ENCODE data around the gene SMIM38.

Gene SMIM38

DNA sequence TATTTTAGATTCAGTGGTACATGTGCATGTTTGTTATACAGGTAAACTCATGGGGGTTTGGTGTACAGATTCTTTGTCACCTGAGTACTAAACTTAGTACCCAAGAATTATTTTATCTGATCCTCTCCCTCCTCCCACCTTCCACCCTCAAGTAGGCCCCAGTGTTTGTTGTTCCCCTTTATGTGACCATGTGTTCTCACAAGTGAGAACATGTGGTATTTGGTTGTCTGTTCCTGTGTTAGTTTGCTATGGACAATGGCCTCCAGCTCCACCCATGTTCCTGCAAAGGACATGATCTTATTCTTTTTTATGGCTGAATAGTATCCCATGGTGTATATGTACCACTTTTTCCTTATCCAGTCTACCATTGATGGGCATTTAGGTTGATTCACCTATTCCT is 6.8 kb downstream of the SMIM38 start:
- DNase-seq: no peak

GRCh38 chr11:69163842-69164241 is 8.1 kb downstream of the SMIM38 start:
- no peak for DNase-seq

DNA sequence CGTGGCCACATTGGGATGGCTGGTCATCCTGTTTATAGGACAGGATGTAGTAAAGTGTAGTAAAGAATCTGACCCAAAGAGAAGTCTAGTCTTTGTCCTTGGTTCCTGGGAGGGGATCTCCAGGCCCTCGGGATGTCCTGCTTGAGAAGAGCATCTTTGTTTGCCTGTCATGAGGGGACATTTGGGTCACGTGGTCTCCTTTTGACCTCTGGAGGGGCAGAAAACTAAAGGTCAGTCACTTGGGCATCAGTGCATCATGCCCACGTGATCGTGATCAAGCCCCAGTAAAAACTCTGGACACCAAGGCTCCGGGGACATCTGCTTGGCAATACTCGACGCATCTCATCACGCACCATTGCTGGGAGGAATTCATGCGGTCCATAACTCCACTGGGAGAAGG is 9.1 kb downstream of the SMIM38 start:
- no peak for DNase-seq

GRCh38 chr11:69165775-69166174 is 10.0 kb downstream of the SMIM38 start:
- DNase-seq: no peak

GRCh38 chr11:69166218-69167115 is 10.7 kb downstream of the SMIM38 start:
- no peak for DNase-seq

GRCh38 chr11:69167130-69167915 is 11.6 kb downstream of the SMIM38 start:
- DNase-seq: no peak

- DNase-seq: no peak
Observed at GRCh38 chr11:69167916-69168691, 12.4 kb downstream of the SMIM38 start.

GRCh38 chr11:69169479-69169878 is 13.7 kb downstream of the SMIM38 start:
- no peak for DNase-seq

GRCh38 chr11:69170704-69171103 is 15.0 kb downstream of the SMIM38 start:
- no peak for DNase-seq

GRCh38 chr11:69171476-69172240 is 15.9 kb downstream of the SMIM38 start:
- DNase-seq: no peak

DNA sequence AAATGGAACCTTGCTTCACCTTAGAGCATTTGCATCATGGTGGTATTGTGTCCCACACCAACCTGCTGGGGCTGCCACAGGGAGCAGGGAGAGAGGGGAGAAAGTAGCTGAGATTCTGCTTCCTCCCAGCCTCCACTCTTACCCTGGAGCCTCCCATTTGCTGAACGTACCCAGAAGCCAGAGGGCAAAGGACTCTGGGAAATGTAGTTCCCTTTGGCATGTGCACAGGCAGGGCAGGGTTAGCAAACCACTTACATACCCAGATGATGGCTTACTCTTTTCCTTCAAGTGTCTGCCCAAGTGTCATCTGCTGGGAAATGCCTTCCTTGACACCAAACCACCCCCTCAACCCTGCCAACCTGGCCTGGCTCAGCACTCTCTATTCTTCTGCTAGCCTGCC is 16.9 kb downstream of the SMIM38 start:
- DNase-seq: no peak

DNA sequence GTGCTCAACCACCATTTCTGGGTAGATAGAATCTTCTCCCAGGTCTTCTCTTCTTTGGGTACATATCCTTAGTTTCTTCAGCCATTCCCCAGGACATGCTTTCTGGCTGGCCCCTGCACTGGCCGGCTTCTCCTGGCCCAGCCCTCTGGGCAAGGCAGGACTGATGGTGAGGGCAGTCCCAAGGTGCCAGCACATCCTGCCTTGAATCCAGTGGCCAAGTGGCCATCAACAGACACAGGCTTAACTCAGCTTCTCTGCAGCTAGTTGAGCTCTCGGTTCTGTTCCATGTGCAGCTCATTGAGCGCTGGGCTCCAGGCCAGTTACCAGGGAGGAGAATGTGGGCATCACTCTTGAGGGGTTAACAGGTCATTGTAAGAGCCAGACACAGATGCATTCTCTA is 17.6 kb downstream of the SMIM38 start:
- no peak for DNase-seq

DNA sequence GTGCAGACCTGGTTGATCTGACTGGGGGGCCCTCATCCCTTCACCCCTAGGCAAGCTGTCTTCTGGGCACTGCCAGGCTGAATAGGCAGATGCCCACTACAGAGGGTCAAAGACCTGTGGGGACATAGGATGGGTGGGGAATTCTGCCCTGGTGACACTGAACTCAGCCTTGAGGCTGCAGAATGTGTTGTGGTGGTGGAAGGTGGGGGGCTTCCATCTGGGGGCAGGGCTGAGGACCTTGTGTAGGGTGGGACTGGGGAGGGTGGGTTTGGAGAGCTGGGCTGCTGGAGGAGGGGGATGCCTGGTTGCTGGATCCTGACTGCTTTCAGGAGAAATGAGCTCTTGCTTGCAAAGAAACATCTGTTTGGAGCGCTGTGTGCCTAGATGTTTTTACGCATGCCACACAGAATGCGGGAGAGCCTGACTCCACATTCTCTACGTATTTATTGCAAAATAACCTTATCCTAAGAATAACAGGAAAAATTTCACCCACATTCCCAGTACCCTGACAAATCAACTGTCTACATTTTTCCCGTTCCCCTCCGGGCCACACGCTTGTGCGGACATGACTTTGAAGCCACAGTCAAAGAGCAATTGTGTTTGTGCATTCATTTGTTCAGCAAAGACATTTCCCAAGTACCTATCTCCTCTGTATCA is 18.3 kb downstream of the SMIM38 start:
- no peak for DNase-seq

GRCh38 chr11:69174841-69175240 is 19.1 kb downstream of the SMIM38 start:
- DNase-seq: no peak

- no peak for DNase-seq
Observed at GRCh38 chr11:69178819-69179482, 23.2 kb downstream of the SMIM38 start.

DNA sequence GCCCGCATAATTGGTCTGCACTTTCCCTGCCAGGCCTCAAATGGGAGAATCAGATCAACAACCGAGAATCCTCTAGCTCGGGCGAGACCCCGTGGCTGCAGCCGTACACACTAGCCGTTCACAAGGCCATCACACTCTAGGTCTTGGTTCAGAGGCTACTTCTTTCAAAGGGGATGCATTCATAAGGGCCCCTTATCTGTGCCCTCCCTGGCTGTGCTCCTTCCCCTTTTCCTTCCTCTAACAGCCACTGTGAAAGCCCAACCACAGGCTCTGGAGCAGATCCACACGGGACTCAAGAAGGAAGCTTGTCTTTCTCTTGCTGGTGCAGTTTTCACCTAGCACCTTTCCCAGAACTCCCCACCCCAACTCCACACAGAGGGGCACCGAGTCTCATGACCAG is 24.5 kb downstream of the SMIM38 start:
- DNase-seq: no peak

- DNase-seq: no peak
Observed at GRCh38 chr11:69180726-69181125, 25.0 kb downstream of the SMIM38 start.

GRCh38 chr11:69183613-69184012 is 27.9 kb downstream of the SMIM38 start:
- DNase-seq: no peak

- no peak for DNase-seq
Observed at GRCh38 chr11:69186316-69187260, 30.9 kb downstream of the SMIM38 start.

- DNase-seq: no peak
Observed at GRCh38 chr11:69187540-69188065, 31.9 kb downstream of the SMIM38 start.
